SH-SY5Y (cell line): ENCODE data around the gene NAT16.

ENCODE experiments used
- GATA2 ChIP-seq: IDR thresholded peaks from 2 replicates; pipeline ENCODE4 v1.6.1; 2011; ENCODE audit warnings: mild to moderate bottlenecking, low read depth, low read length
- GATA3 ChIP-seq: IDR thresholded peaks from 2 replicates; pipeline ENCODE4 v1.6.1; 2011; ENCODE audit warnings: low read depth, mild to moderate bottlenecking, low read length, moderate library complexity

GRCh38 chr7:101159696-101160674 lies 20.1 kb downstream of the NAT16 start:
- TF ChIP-seq GATA2 (no peak), GATA3 (no peak)
